Mesangial cell (primary cell): Measurements from ENCODE around the gene RSPRY1. TPM values are rescaled to one million over a fixed set of nuclear protein-coding genes. Genes with fewer than 3 reads are reported as not detected.

Experiments
- total RNA-seq: library from RNA; depleted of rRNA; stranded (reverse); fragments of >200 nt; gene quantifications from 2 replicates; pipeline ENCODE4 v1.2.3, GENCODE V29; 2015

RSPRY1 gene
- total RNA-seq, result 25.2 and 35.4 TPM in 2 replicates

DNA sequence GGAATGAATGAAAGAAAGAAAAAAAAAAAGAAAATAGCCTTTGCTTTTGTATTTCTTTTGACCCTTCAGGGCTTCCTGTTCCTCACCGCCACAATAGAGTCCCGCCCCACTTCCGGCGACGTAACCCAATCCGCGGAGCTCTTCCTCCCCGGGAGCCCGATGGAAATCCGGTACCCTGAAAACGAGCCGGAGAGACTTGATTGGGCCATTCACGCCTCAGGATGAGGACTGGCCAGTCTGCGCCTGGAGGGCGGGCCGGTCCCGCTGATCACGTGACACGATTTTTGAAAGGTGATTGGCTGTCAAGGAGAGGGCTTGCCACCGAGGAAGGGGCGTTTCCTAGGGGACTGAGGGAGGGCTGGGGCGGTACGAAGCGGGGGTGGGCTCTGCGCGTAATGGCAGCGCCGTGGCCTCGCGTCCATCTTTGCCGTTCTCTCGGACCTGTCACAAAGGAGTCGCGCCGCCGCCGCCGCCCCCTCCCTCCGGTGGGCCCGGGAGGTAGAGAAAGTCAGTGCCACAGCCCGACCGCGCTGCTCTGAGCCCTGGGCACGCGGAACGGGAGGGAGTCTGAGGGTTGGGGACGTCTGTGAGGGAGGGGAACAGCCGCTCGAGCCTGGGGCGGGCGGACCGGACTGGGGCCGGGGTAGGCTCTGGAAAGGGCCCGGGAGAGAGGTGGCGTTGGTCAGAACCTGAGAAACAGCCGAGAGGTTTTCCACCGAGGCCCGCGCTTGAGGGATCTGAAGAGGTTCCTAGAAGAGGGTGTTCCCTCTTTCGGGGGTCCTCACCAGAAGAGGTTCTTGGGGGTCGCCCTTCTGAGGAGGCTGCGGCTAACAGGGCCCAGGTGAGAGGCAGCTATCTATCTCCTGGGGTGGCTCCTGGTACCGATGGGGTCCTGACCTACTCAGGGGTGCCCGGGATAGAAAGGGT is at the start of gene RSPRY1, which contains the start of gene PSME3IP1:
TSS of gene RSPRY1 (plus strand) at position 385 of the 927 bp plus-strand sequence. CDS start 18,330 bp downstream, outside the sequence.
TSS of gene PSME3IP1 (minus strand) at position 95 of the 927 bp plus-strand sequence. CDS start 12,185 bp downstream, outside the sequence.

DNA sequence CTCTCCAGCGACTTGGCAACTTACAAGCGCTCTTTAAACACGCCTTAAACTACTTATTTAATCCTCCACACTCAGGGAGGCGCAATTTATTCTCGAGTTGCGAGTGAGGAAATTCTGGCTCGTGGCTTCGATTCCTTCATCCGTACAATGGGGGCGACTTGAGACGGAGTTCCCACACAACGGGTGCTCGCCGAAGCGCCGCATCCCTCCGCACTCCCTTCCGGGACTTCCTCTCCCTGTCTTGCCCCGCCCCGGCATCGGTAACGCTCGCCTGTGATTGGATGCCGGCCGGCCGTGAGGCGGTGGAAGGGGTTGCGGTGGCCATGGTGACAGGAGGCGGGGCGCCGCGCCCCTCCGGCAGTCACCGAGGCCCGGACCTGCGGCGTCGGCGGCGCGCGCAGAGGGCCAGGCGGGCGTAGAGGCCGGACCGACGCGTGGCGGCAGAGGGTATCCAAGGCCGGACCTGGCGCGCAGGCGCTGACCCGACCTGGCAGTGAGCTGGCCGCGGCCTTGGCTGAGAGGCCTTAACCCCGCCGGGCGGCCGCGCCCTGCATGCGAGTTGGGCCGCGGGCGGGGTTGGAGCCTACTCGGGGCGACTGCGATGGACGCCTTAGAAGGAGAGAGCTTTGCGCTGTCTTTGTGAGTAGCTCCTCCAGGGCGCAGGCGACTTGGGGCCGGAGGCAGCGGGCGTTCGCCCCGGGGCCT is 58.8 kb downstream of the RSPRY1 start, which contains the start of gene ARL2BP:
TSS of gene ARL2BP (plus strand) at position 493 of the 705 bp plus-strand sequence. CDS start at position 602, 109 bp downstream.

DNA sequence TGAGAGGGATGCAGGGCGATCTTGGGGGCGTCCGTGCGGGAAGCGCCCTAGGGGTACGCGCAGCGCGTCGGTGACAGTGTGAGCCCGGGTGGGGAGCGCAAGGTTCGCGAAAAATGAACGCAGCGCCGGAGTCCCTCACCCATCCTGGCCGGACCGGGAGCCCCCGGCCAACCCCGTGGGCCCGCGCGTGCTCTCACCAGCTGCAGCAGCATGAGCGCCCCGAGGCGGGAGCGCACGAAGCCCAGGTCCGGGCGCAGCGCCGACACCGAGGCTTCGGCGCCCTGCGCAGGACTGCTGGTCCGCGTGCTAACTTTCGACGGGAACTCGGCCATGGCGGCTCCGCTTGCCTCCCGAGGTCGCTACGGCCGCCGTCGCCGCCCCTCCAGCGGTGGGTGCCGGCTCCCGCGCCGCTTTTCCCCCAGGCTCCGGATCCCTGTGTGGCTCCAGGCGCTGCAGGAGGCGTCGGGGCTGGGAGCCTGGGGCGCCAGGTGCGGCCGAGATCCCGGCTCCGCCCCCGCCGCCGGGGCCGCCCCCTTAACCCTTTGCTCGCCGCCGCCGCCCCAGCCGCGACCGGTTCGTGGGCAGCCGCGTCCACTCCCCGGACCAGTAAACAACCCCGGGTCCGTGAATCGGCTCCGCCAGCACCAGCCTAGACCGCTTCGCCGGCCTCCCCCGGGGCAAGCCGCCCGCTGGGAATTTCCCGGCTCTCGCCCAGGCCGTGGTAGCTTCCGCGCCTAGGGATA is 98.3 kb downstream of the RSPRY1 start, which contains the start of gene PLLP:
TSS of gene PLLP (minus strand) at position 464 of the 743 bp plus-strand sequence. CDS start at position 332, 132 bp downstream.

Other genes starting within 250 kb of the RSPRY1 start
- not detected in 2 replicates for gene CETP, start 224.4 kb upstream of the RSPRY1 start, total RNA-seq
- gene NLRC5, start 196.8 kb upstream of the RSPRY1 start, total RNA-seq, result 3.6 and 10.9 TPM in 2 replicates
- 37.2 and 38.2 TPM in 2 replicates for gene CPNE2, start 93.7 kb upstream of the RSPRY1 start, total RNA-seq
- gene PSME3IP1, start 290 bp upstream of the RSPRY1 start, total RNA-seq, result 47.5 and 51.3 TPM in 2 replicates
- 59.6 and 68.3 TPM in 2 replicates for gene ARL2BP, start 58.9 kb downstream of the RSPRY1 start, total RNA-seq
- 2.0 and 9.6 TPM in 2 replicates for gene PLLP, start 98.3 kb downstream of the RSPRY1 start, total RNA-seq
- gene CCL22, start 172.5 kb downstream of the RSPRY1 start, total RNA-seq, result not detected in 2 replicates
- 2.4 and 12.9 TPM in 2 replicates for gene CX3CL1, start 186.2 kb downstream of the RSPRY1 start, total RNA-seq
- gene CCL17, start 218.4 kb downstream of the RSPRY1 start, total RNA-seq, result not detected in 2 replicates